Astrocyte (in vitro differentiated cells and primary cell): Measurements from ENCODE around the gene AACS. TPM values are rescaled to one million over a fixed set of nuclear protein-coding genes. Genes with fewer than 3 reads are reported as not detected.

ENCODE experiments used
- DNase-seq: peaks from one replicate; pipeline ENCODE4 v3.0.0-alpha.2; 2010; ENCODE audit warnings: low read depth
- FAIRE-seq: peaks from 2 replicates; lab custom pipeline; 2011; peaks lifted over from hg19 to GRCh38; lab: Jason Lieb, UNC
- H2AFZ ChIP-seq: 2 replicates; pipeline ENCODE4 v1.6.0; 2012; ENCODE audit warnings: low read depth, low read length, inconsistent platforms
- H3K27ac ChIP-seq: 2 replicates; pipeline ENCODE4 v1.5.1; 2011; ENCODE audit warnings: low read depth, low read length, inconsistent platforms
- H3K27me3 ChIP-seq: 2 replicates; pipeline ENCODE4 v1.6.0; 2011; ENCODE audit warnings: low read length, inconsistent platforms; ENCODE audit not compliant: insufficient read depth
- H3K36me3 ChIP-seq: 2 replicates; pipeline ENCODE4 v1.5.1; 2011; ENCODE audit warnings: low read length, inconsistent platforms; ENCODE audit not compliant: insufficient read depth
- H3K4me1 ChIP-seq: 2 replicates; pipeline ENCODE4 v1.5.1; 2011; ENCODE audit warnings: low read length, inconsistent platforms; ENCODE audit not compliant: insufficient read depth
- H3K4me2 ChIP-seq: 2 replicates; pipeline ENCODE4 v1.6.0; 2012; ENCODE audit warnings: low read length, inconsistent platforms
- H3K4me3 ChIP-seq: 2 replicates; pipeline ENCODE4 v1.5.1; 2011; ENCODE audit warnings: low read depth, mild to moderate bottlenecking, low read length, inconsistent platforms; ENCODE audit not compliant: insufficient read depth
- H3K79me2 ChIP-seq: 2 replicates; pipeline ENCODE4 v1.6.0; 2012; ENCODE audit warnings: mild to moderate bottlenecking, low read length, inconsistent platforms; ENCODE audit not compliant: insufficient read depth
- H3K9ac ChIP-seq: 2 replicates; pipeline ENCODE4 v1.6.0; 2012; ENCODE audit warnings: mild to moderate bottlenecking, low read length, inconsistent platforms
- H3K9me3 ChIP-seq: 2 replicates; pipeline ENCODE4 v1.5.1; 2012; ENCODE audit warnings: low read depth, mild to moderate bottlenecking, low read length, inconsistent platforms; ENCODE audit not compliant: insufficient read depth
- H4K20me1 ChIP-seq: 2 replicates; pipeline ENCODE4 v1.6.0; 2012; ENCODE audit warnings: low read length, inconsistent platforms; ENCODE audit not compliant: insufficient read depth
- H3K27ac Mint-ChIP-seq: one replicate; pipeline ENCODE4 v1.8.0; 2021; ENCODE audit warnings: mild to moderate bottlenecking, mixed read lengths; ENCODE audit not compliant: unreplicated experiment
- H3K27me3 Mint-ChIP-seq: one replicate; pipeline ENCODE4 v1.8.0; 2021; ENCODE audit warnings: low read depth, mixed read lengths; ENCODE audit not compliant: unreplicated experiment
- H3K36me3 Mint-ChIP-seq: one replicate; pipeline ENCODE4 v1.8.0; 2021; ENCODE audit warnings: low read depth, mixed read lengths; ENCODE audit not compliant: unreplicated experiment
- H3K4me1 Mint-ChIP-seq: one replicate; pipeline ENCODE4 v1.8.0; 2021; ENCODE audit warnings: low read depth, mixed read lengths; ENCODE audit not compliant: unreplicated experiment
- H3K4me3 Mint-ChIP-seq: one replicate; pipeline ENCODE4 v1.8.0; 2021; ENCODE audit warnings: mild to moderate bottlenecking, moderate library complexity, mixed read lengths; ENCODE audit not compliant: unreplicated experiment
- H3K9me3 Mint-ChIP-seq: one replicate; pipeline ENCODE4 v1.8.0; 2021; ENCODE audit warnings: mild to moderate bottlenecking, mixed read lengths; ENCODE audit not compliant: unreplicated experiment
- EZH2 ChIP-seq: IDR thresholded peaks from 2 replicates; pipeline ENCODE4 v1.6.1; 2012; ENCODE audit warnings: mild to moderate bottlenecking, low read length, inconsistent platforms; ENCODE audit not compliant: insufficient read depth
- total RNA-seq: library from RNA; stranded (reverse); gene quantifications from 2 replicates; pipeline ENCODE4 v1.2.1, GENCODE V29; 2021
- TF ChIP-seq, protein P1 (sequence below): IDR thresholded peaks from 2 replicates; pipeline ENCODE4 v1.5.1; 2011; ENCODE audit warnings: low read depth, mild to moderate bottlenecking, inconsistent platforms, low read length, moderate library complexity; ENCODE audit not compliant: insufficient read depth

Gene AACS
- total RNA-seq, 1 donor from 2014 or later, result 22.5 TPM

DNA sequence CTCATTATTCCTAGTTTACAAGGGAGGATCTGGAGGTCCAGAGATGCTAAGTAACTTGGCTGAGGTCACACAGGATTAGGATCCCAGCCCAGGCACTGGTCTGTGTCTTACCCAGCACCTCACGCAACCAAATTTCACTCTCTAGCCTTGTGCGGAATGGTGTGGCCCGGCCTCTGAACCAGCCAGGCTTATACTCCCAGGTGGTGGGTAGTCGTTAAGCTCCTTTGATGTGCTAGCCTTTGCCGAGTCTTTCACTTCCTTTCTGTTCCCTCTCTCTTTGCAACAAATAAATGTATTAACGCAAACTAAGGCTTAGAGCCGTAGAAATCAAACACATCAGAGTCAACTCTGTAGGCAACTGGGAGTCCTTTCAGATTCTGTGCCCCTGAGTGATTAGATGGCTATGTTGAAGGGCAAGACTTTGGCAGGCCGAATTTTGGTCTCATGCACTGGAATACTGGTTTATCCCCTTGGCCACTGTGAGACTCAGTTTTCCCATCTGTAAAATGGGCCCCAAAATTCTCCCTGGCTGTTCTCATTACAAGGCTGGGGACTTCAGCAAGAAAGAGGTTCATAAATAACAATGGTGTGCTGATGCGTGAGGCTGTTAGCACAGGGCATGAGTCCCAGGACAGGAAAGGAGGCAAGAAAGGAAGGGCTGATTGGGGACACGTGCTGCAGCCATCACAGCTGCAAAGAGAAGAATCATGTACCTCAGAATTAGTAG, 126.3 kb downstream of the AACS start:
- Histone ChIP-seq H3K9me3 (no peaks in the 10 kb centered on the region), H3K4me1 (peaks cover 15% of the 10 kb centered on the region), H4K20me1 (peaks cover 38% of the 10 kb centered on the region), H3K4me2 (no peak overlapping the region), H2AFZ (no peak overlapping the region), H3K27me3 (peaks cover 28% of the 10 kb centered on the region), H3K36me3 (no peaks in the 10 kb centered on the region), H3K9ac (no peak overlapping the region), H3K4me3 (no peak overlapping the region), H3K79me2 (no peaks in the 10 kb centered on the region), H3K27ac (no peak overlapping the region)
- H3K27me3 Mint-ChIP-seq, result peaks cover 45% of the 10 kb centered on the region
- H3K9me3 Mint-ChIP-seq, result no peaks in the 10 kb centered on the region
- no peak overlapping the region for H3K27ac Mint-ChIP-seq
- DNase-seq (no peak), FAIRE-seq (no peak)
- no peaks in the 10 kb centered on the region for H3K36me3 Mint-ChIP-seq
- no peak overlapping the region for H3K4me3 Mint-ChIP-seq
- H3K4me1 Mint-ChIP-seq, result peaks cover 5% of the 10 kb centered on the region
- TF ChIP-seq, protein P1, sequence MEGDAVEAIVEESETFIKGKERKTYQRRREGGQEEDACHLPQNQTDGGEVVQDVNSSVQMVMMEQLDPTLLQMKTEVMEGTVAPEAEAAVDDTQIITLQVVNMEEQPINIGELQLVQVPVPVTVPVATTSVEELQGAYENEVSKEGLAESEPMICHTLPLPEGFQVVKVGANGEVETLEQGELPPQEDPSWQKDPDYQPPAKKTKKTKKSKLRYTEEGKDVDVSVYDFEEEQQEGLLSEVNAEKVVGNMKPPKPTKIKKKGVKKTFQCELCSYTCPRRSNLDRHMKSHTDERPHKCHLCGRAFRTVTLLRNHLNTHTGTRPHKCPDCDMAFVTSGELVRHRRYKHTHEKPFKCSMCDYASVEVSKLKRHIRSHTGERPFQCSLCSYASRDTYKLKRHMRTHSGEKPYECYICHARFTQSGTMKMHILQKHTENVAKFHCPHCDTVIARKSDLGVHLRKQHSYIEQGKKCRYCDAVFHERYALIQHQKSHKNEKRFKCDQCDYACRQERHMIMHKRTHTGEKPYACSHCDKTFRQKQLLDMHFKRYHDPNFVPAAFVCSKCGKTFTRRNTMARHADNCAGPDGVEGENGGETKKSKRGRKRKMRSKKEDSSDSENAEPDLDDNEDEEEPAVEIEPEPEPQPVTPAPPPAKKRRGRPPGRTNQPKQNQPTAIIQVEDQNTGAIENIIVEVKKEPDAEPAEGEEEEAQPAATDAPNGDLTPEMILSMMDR, result no peak
- no peak for TF ChIP-seq EZH2

DNA sequence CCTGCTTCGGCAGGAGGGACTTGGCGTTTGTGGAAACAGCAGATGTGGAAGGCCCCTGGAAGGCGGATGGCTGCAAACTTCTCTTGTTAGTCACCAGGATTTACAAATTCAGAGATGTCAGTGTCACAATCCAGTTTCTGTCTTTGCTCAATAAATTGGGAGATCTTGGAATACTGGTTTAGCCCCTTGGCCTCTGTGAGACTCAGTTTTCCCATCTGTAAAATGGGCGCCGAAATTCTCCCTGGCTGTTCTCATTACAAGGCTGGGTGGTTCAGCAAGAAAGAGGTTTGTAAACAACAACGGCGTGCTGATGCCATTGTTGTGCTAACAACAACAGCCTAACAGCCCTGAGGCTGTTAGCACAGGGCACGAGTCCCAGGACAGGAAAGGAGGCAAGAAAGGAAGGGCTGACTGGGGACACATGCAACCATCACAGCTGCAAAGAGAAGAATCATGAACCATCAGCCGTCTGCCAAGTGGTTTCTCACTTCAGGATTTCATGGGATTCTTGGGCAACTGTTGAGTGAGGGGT, 127.5 kb downstream of the AACS start:
- DNase-seq (no peak), FAIRE-seq (no peak)
- Histone ChIP-seq H3K36me3 (no peaks in the 10 kb centered on the region), H3K4me1 (peaks cover 9% of the 10 kb centered on the region), H3K27ac (no peak overlapping the region), H2AFZ (no peak overlapping the region), H4K20me1 (peaks cover 33% of the 10 kb centered on the region), H3K4me2 (no peak overlapping the region), H3K79me2 (no peaks in the 10 kb centered on the region), H3K9me3 (no peaks in the 10 kb centered on the region), H3K4me3 (no peak overlapping the region), H3K27me3 (peaks cover 22% of the 10 kb centered on the region), H3K9ac (no peak overlapping the region)
- Mint-ChIP-seq H3K27ac (no peak overlapping the region), H3K27me3 (peaks cover 41% of the 10 kb centered on the region), H3K4me1 (peaks cover 2% of the 10 kb centered on the region), H3K9me3 (no peaks in the 10 kb centered on the region), H3K36me3 (no peaks in the 10 kb centered on the region), H3K4me3 (no peak overlapping the region)
- TF ChIP-seq EZH2, result no peak
- TF ChIP-seq, protein P1, result no peak

Other genes starting within 250 kb of the AACS start
- gene SCARB1, start 201.6 kb upstream of the AACS start, total RNA-seq, result 44.5 and 48.4 TPM in 2 replicates
- gene UBC, start 150.8 kb upstream of the AACS start, total RNA-seq, result 1,171 and 1,214 TPM in 2 replicates
- 19.6 and 21.1 TPM in 2 replicates for gene DHX37, start 76.3 kb upstream of the AACS start, total RNA-seq
- gene BRI3BP, start 71.8 kb upstream of the AACS start, total RNA-seq, result 3.1 and 3.6 TPM in 2 replicates
- gene TMEM132B, start 121.0 kb downstream of the AACS start, total RNA-seq, result 1.9 and 2.2 TPM in 2 replicates